Fibroblast of lung (primary cell): ENCODE results near the gene ADAMTS17. TPM values are rescaled to one million over a fixed set of nuclear protein-coding genes. Genes with fewer than 3 reads are reported as not detected.
A peak's percentile ranks its signal among the peaks of the same experiment; 100 is the strongest.

Experiments used
- DNase-seq, 2 donors: peaks; one replicate each; pipeline versions ENCODE4 v3.0.0 to v3.0.0-alpha.2; 2010; ENCODE audit warnings: low read depth in 2 of 2
- H2AFZ ChIP-seq: 2 replicates; pipeline ENCODE4 v1.5.1; 2012; ENCODE audit warnings: low read length, control low read depth, inconsistent platforms
- H3K27ac ChIP-seq: 2 replicates; pipeline ENCODE4 v1.5.1; 2011; ENCODE audit warnings: low read length, control low read depth; ENCODE audit not compliant: insufficient read depth
- H3K27me3 ChIP-seq: 2 replicates; pipeline ENCODE4 v1.5.1; 2011; ENCODE audit warnings: mild to moderate bottlenecking, low read length; ENCODE audit not compliant: control insufficient read depth, insufficient read depth
- H3K36me3 ChIP-seq: 2 replicates; pipeline ENCODE4 v1.5.1; 2011; ENCODE audit warnings: low read length; ENCODE audit not compliant: control insufficient read depth, insufficient read depth
- H3K4me1 ChIP-seq: 2 replicates; pipeline ENCODE4 v1.5.1; 2011; ENCODE audit warnings: low read length; ENCODE audit not compliant: control insufficient read depth, insufficient read depth; ENCODE audit errors: extremely low read depth
- H3K4me2 ChIP-seq: 2 replicates; pipeline ENCODE4 v1.5.1; 2011; ENCODE audit warnings: low read length, control low read depth; ENCODE audit not compliant: insufficient read depth; ENCODE audit errors: extremely low read depth
- H3K4me3 ChIP-seq, 4 experiments: fragments of 200-600 bp in 1 of 4; sonication (generic) in 1 of 4; replicated peaks in 1 of 4; 2 replicates each; pipeline ENCODE4 v1.5.1; 2011 to 2016; ENCODE audit warnings: low read length in 4 of 4, low read depth in 3 of 4, mild to moderate bottlenecking in 3 of 4, control low read depth in 2 of 4, inconsistent platforms in 1 of 4, mixed read lengths in 1 of 4; ENCODE audit not compliant: insufficient read depth in 1 of 4; ENCODE audit errors: control extremely low read depth in 1 of 4
- H3K79me2 ChIP-seq: 2 replicates; pipeline ENCODE4 v1.5.1; 2012; ENCODE audit warnings: mild to moderate bottlenecking, low read length, inconsistent platforms; ENCODE audit not compliant: control insufficient read depth, insufficient read depth
- H3K9ac ChIP-seq: 2 replicates; pipeline ENCODE4 v1.5.1; 2011; ENCODE audit warnings: mild to moderate bottlenecking, low read length, control low read depth; ENCODE audit not compliant: insufficient read depth
- H3K9me3 ChIP-seq: 2 replicates; pipeline ENCODE4 v1.5.1; 2012; ENCODE audit warnings: low read depth, low read length; ENCODE audit not compliant: control insufficient read depth, insufficient read depth
- H4K20me1 ChIP-seq: 2 replicates; pipeline ENCODE4 v1.5.1; 2011; ENCODE audit warnings: low read length; ENCODE audit not compliant: control insufficient read depth, insufficient read depth; ENCODE audit errors: extremely low read depth
- CTCF ChIP-seq, 2 donors: IDR thresholded peaks in 1 of 2; conservative IDR thresholded peaks in 1 of 2; 1 replicate in 1 of 2; 2 replicates in 1 of 2; pipeline ENCODE4 v1.5.1; 2011 to 2012; ENCODE audit warnings: low read length in 2 of 2, control low read depth in 1 of 2, inconsistent platforms in 1 of 2, low read depth in 1 of 2, mild to moderate bottlenecking in 1 of 2
- EZH2 ChIP-seq: IDR thresholded peaks from 2 replicates; pipeline ENCODE4 v1.5.1; 2012; ENCODE audit warnings: low read length, control low read depth, mild to moderate bottlenecking; ENCODE audit errors: missing control alignments
- polyA plus RNA-seq, 2 donors: library from polyadenylated mRNA; depleted of rRNA in 1 of 2; stranded (reverse) in 1 of 2; unstranded in 1 of 2; fragments of >200 nt; gene quantifications; 2 replicates each; pipeline ENCODE4 v1.2.1, GENCODE V29; 2011 to 2012; ENCODE audit warnings: missing spikeins in 1 of 2
- total RNA-seq: library from RNA; depleted of rRNA; stranded (reverse); fragments of >200 nt; gene quantifications from 2 replicates; pipeline ENCODE4 v1.2.1, GENCODE V29; 2014

Gene ADAMTS17
- total and polyA plus RNA-seq, 2 donors (not counting 1 experiment from before 2014, with no cell fraction given), result 0.09 to 0.17 TPM

GRCh38 chr15:100291106-100291505 is 50.7 kb downstream of the ADAMTS17 start:
- peak in 1 of 2 donors; percentile 82 for DNase-seq
- H3K27me3 ChIP-seq, result no peaks in the 10 kb centered on the region
- H3K79me2 ChIP-seq, result no peaks in the 10 kb centered on the region
- H3K9ac ChIP-seq, result no peak overlapping the region
- H3K9me3 ChIP-seq, result no peaks in the 10 kb centered on the region
- H3K4me3 ChIP-seq, result no peak overlapping the region
- no peak overlapping the region for H2AFZ ChIP-seq
- H3K4me1 ChIP-seq, result no peaks in the 10 kb centered on the region
- TF ChIP-seq CTCF (conservative IDR thresholded peaks at IDR 0.05 in 1 of 2, IDR thresholded peaks at IDR 0.05 in 1 of 2; ENCODE audit: low read depth in 1 of 2, low read length in 2 of 2) (no peak), EZH2 (no peak)
- H3K27ac ChIP-seq, result no peak overlapping the region
- no peak overlapping the region for H3K4me2 ChIP-seq
- no peaks in the 10 kb centered on the region for H4K20me1 ChIP-seq
- no peaks in the 10 kb centered on the region for H3K36me3 ChIP-seq

- no peak overlapping the region for H3K4me2 ChIP-seq
- no peak for DNase-seq
- no peaks in the 10 kb centered on the region for H3K4me1 ChIP-seq
- TF ChIP-seq EZH2, result no peak
- TF ChIP-seq CTCF (conservative IDR thresholded peaks at IDR 0.05 in 1 of 2, IDR thresholded peaks at IDR 0.05 in 1 of 2; ENCODE audit: low read depth in 1 of 2, low read length in 2 of 2), result no peak
- H3K27me3 ChIP-seq, result no peaks in the 10 kb centered on the region
- no peak overlapping the region for H3K27ac ChIP-seq
- no peaks in the 10 kb centered on the region for H3K79me2 ChIP-seq
- no peaks in the 10 kb centered on the region for H3K36me3 ChIP-seq
- no peaks in the 10 kb centered on the region for H3K9me3 ChIP-seq
- H4K20me1 ChIP-seq, result no peaks in the 10 kb centered on the region
- H3K9ac ChIP-seq, result no peak overlapping the region
- no peak overlapping the region for H2AFZ ChIP-seq
- no peak overlapping the region for H3K4me3 ChIP-seq
Measured at GRCh38 chr15:100285641-100286295, 56.0 kb downstream of the ADAMTS17 start.

- no peak overlapping the region for H2AFZ ChIP-seq
- H3K27ac ChIP-seq, result no peak overlapping the region
- TF ChIP-seq EZH2 (no peak), CTCF (conservative IDR thresholded peaks at IDR 0.05 in 1 of 2, IDR thresholded peaks at IDR 0.05 in 1 of 2; ENCODE audit: low read depth in 1 of 2, low read length in 2 of 2) (no peak)
- H3K4me3 ChIP-seq, result no peak overlapping the region
- no peaks in the 10 kb centered on the region for H4K20me1 ChIP-seq
- H3K9me3 ChIP-seq, result no peaks in the 10 kb centered on the region
- DNase-seq, result peak in 1 of 2 donors; percentile 27
- H3K4me1 ChIP-seq, result no peaks in the 10 kb centered on the region
- H3K79me2 ChIP-seq, result no peaks in the 10 kb centered on the region
- no peak overlapping the region for H3K4me2 ChIP-seq
- no peaks in the 10 kb centered on the region for H3K36me3 ChIP-seq
- no peak overlapping the region for H3K9ac ChIP-seq
- no peaks in the 10 kb centered on the region for H3K27me3 ChIP-seq
Measured at GRCh38 chr15:100284701-100285100, 57.1 kb downstream of the ADAMTS17 start.
